Psoas muscle (tissue), 8 donors: ENCODE results near the gene TIGAR. TPM values are rescaled to one million over a fixed set of nuclear protein-coding genes. Genes with fewer than 3 reads are reported as not detected.

ENCODE experiments used
- ATAC-seq, 4 donors: fragments of 200-7000 bp; cut with Tn5 transposase; one replicate each; pipeline ENCODE4 v1.9.1; 2020; ENCODE audit warnings: moderate library complexity in 3 of 4, mild to moderate bottlenecking in 2 of 4
- DNase-seq, 2 donors: peaks; one replicate each; pipeline ENCODE4 v3.0.0-alpha.2; 2020
- H3K27ac ChIP-seq: fragments of 200-600 bp; one replicate; pipeline ENCODE4 v1.8.0; 2022
- H3K27me3 ChIP-seq, 3 donors: fragments of 200-600 bp in 1 of 3; one replicate each; pipeline versions ENCODE4 v1.6.1 to v1.8.0; 2013 to 2022; ENCODE audit warnings: low read length in 2 of 3, mild to moderate bottlenecking in 2 of 3, moderate library complexity in 1 of 3; ENCODE audit not compliant: insufficient read depth in 3 of 3
- H3K36me3 ChIP-seq, 2 donors: fragments of 200-600 bp in 1 of 2; one replicate each; pipeline versions ENCODE4 v1.6.1 to v1.8.0; 2013 to 2022; ENCODE audit warnings: low read depth in 1 of 2, mild to moderate bottlenecking in 1 of 2, moderate library complexity in 1 of 2; ENCODE audit not compliant: insufficient read depth in 1 of 2
- H3K4me1 ChIP-seq: fragments of 200-600 bp; one replicate; pipeline ENCODE4 v1.8.0; 2022
- H3K4me3 ChIP-seq: fragments of 200-600 bp; one replicate; pipeline ENCODE4 v1.8.0; 2022; ENCODE audit warnings: mild to moderate bottlenecking
- H3K9me3 ChIP-seq: fragments of 200-600 bp; one replicate; pipeline ENCODE4 v1.8.0; 2022
- CTCF ChIP-seq: fragments of 200-600 bp; IDR thresholded peaks from one replicate; pipeline ENCODE4 v1.8.0; 2022; ENCODE audit warnings: antibody characterized with exemption
- WGBS, 3 donors: extraction: QIAGEN DNeasy Blood & Tissue Kit; methylation state at CpG; one replicate each; pipeline versions ENCODE4 v1.1.6 to v1.1.7; 2013; 5-methylcytosine and 5-hydroxymethylcytosine counted together
- intact Hi-C, 2 donors: fragments of 100-400 bp; cut with DNase I; formaldehyde crosslinking; loops; one replicate each; pipeline versions ENCODE4 v1.11.0 to v1.14.2; 2022
- polyA plus RNA-seq, 3 donors: library from polyadenylated mRNA; stranded (reverse); fragments of 200-250 nt; gene quantifications; one replicate each; pipeline ENCODE4 v1.2.3, GENCODE V29; 2013
- total RNA-seq, 4 donors: library from RNA; stranded (reverse); fragmentation: NEBNext Ultra II Directional in 2 of 4; extraction: Animal tissue kit (Norgen Biotek cat#: 25700) in 2 of 4; gene quantifications; one replicate each; pipeline versions ENCODE4 v1.2.1 to v1.2.4, GENCODE V29; 2021 to 2023
- donor health status: healthy with polysubstance abuse.
- donor health status: DM: no; HTN: no; CAD: no; lungs with moderate emphysema.
- donor health status: Bipolar disorder and iron deficiency.
- donor health status: healthy.
- donor health status: DM: yes; HTN: yes; CAD: no.
- donor health status: DM: no; HTN: no; CAD: no.
- donor health status: DM: no; HTN: no; CAD: no.
- donor health status: DM: yes; HTN: yes; CAD: no.

Gene TIGAR
- total and polyA plus RNA-seq, 7 donors: 6.3 to 20.0 (median 11.8) TPM

DNA sequence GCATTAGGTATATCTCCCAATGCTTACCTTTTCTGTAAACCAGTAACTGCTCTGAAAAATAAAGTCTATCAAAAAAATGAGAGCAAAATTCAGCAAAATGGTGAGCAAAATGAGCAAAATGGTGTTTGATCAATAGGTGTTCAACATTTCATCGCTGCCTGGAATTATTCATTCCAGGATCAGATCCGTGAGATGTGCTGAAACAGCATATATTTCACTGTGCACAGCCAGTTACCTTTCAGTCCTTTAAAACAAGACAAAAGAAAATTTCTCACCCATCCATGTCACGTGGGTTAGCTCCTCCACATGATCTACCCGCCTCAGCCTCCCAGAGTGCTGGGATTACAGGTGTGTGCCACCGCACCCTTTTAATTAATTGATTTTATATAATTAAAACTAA lies 66.6 kb downstream of the TIGAR start:
- H3K27me3 ChIP-seq: no peaks in the 10 kb centered on the region
- DNase-seq (no peak), ATAC-seq (no peak)
- no peak overlapping the region for H3K4me3 ChIP-seq
- intact Hi-C loops: no loop called here
- H3K4me1 ChIP-seq: no peaks in the 10 kb centered on the region
- H3K27ac ChIP-seq: no peak overlapping the region
- TF ChIP-seq CTCF: no peak
- no peaks in the 10 kb centered on the region for H3K36me3 ChIP-seq
- H3K9me3 ChIP-seq: no peaks in the 10 kb centered on the region
- WGBS, 3 donors: 81 to 86% (median 85%) methylated on average over 5 of the region's 5 CpGs

DNA sequence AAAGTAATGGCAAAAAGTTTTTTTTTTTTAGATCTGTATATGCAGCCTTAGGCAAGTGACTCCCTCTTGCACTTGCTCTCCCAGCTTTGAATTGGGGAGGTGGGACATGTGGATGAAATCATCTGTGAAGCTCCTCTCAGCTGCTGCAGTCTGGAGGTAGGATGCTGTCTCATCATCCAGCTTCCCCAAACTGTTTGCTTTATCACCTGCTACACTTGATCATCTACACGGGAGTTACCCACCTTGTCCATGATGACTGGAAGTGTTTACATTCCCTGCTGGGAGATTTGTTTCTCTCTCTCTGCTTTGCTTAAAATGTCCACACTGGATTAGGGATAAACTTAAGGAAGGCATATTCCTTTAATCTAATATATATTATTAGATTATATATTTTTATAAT lies 67.0 kb downstream of the TIGAR start:
- no peaks in the 10 kb centered on the region for H3K36me3 ChIP-seq
- 64 to 75% (median 72%) methylated on average over 1 of the region's 1 CpG for WGBS, 3 donors
- no peak for ATAC-seq
- no peak for DNase-seq
- TF ChIP-seq CTCF: no peak
- H3K27ac ChIP-seq: no peak overlapping the region
- H3K9me3 ChIP-seq: no peaks in the 10 kb centered on the region
- H3K4me1 ChIP-seq: no peaks in the 10 kb centered on the region
- no peak overlapping the region for H3K4me3 ChIP-seq
- H3K27me3 ChIP-seq: no peaks in the 10 kb centered on the region
- intact Hi-C loops: no loop called here

- intact Hi-C loops: no loop called here
- Histone ChIP-seq H3K27me3 (no peaks in the 10 kb centered on the region), H3K4me3 (no peak overlapping the region)
Measured at GRCh38 chr12:4388662-4389061, 67.6 kb downstream of the TIGAR start.

GRCh38 chr12:4392223-4392742 lies 71.3 kb downstream of the TIGAR start:
- ATAC-seq (no peak), DNase-seq (no peak)
- 46 to 57% (median 48%) methylated on average over 14 to 15 of the region's 15 CpGs for WGBS, 3 donors
- H3K36me3 ChIP-seq: no peaks in the 10 kb centered on the region
- no peak overlapping the region for H3K27ac ChIP-seq
- intact Hi-C loops: no loop called here
- no peaks in the 10 kb centered on the region for H3K9me3 ChIP-seq
- H3K4me3 ChIP-seq: no peak overlapping the region
- H3K27me3 ChIP-seq: peaks cover 0 to 6% (median 0%) of the 10 kb centered on the region in 3 donors
- no peaks in the 10 kb centered on the region for H3K4me1 ChIP-seq
- TF ChIP-seq CTCF: no peak

More at GRCh38 chr12:4388662-4389061, 67.6 kb downstream of the TIGAR start:
- Histone ChIP-seq H3K36me3 (no peaks in the 10 kb centered on the region), H3K9me3 (no peaks in the 10 kb centered on the region), H3K4me1 (no peaks in the 10 kb centered on the region), H3K27ac (no peak overlapping the region)
- no peak for TF ChIP-seq CTCF
- ATAC-seq (no peak), DNase-seq (no peak)
- WGBS, 3 donors: 60 to 68% (median 62%) methylated on average over 2 of the region's 2 CpGs

- Histone ChIP-seq H3K4me1 (no peaks in the 10 kb centered on the region), H3K4me3 (no peak overlapping the region), H3K27me3 (peaks cover 0 to 6% (median 0%) of the 10 kb centered on the region in 3 donors), H3K9me3 (no peaks in the 10 kb centered on the region), H3K27ac (no peak overlapping the region), H3K36me3 (no peaks in the 10 kb centered on the region)
- no peak for DNase-seq
- intact Hi-C loops: no loop called here
- WGBS, 3 donors: 72 to 77% (median 74%) methylated on average over 5 of the region's 5 CpGs
- no peak for TF ChIP-seq CTCF
- no peak for ATAC-seq
Measured at GRCh38 chr12:4393211-4393610, 72.2 kb downstream of the TIGAR start.
